HL-60 (cell line): ENCODE results near the gene TCF23.

Experiments
- GABPA ChIP-seq: IDR thresholded peaks from 2 replicates; pipeline ENCODE4 v1.6.1; 2012; ENCODE audit warnings: low read depth
- POLR2AphosphoS5 ChIP-seq: IDR thresholded peaks from 2 replicates; pipeline ENCODE4 v1.6.1; 2012; ENCODE audit warnings: low read depth
- SPI1 ChIP-seq: IDR thresholded peaks from 2 replicates; pipeline ENCODE4 v1.6.1; 2012; ENCODE audit warnings: low read depth, mild to moderate bottlenecking, borderline replicate concordance
- TF ChIP-seq, protein P1 (sequence below): IDR thresholded peaks from one replicate; pipeline ENCODE4 v1.5.1; 2011; ENCODE audit warnings: low read length, control low read depth, inconsistent platforms; ENCODE audit not compliant: insufficient read depth
- TF ChIP-seq, protein P2 (sequence below): IDR thresholded peaks from 2 replicates; pipeline ENCODE4 v1.6.1; 2012; ENCODE audit warnings: low read depth; ENCODE audit not compliant: insufficient replicate concordance

DNA sequence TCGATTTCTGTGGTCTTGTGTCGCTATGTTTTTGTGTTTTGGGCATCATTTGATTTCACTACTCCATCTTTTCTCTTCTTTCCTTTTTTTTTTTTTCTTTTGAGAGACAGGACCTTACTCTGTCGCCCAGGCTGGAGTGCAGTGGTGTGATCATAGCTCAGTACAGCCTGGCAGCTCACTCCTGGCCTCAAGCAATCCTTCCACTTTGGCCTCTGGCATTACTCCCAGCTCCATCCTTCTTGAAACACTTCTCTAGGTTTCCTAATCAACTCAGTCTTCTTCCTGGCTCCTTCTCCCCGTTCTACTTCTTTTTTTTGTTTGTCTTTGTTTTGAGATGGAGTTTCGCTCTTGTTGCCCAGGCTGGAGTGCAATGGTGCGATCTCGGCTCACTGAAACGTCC lies 26.5 kb downstream of the TCF23 start:
- TF ChIP-seq, protein P1, sequence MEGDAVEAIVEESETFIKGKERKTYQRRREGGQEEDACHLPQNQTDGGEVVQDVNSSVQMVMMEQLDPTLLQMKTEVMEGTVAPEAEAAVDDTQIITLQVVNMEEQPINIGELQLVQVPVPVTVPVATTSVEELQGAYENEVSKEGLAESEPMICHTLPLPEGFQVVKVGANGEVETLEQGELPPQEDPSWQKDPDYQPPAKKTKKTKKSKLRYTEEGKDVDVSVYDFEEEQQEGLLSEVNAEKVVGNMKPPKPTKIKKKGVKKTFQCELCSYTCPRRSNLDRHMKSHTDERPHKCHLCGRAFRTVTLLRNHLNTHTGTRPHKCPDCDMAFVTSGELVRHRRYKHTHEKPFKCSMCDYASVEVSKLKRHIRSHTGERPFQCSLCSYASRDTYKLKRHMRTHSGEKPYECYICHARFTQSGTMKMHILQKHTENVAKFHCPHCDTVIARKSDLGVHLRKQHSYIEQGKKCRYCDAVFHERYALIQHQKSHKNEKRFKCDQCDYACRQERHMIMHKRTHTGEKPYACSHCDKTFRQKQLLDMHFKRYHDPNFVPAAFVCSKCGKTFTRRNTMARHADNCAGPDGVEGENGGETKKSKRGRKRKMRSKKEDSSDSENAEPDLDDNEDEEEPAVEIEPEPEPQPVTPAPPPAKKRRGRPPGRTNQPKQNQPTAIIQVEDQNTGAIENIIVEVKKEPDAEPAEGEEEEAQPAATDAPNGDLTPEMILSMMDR, result no peak
- TF ChIP-seq POLR2AphosphoS5, result no peak
- TF ChIP-seq GABPA, result no peak
- TF ChIP-seq, protein P2, sequence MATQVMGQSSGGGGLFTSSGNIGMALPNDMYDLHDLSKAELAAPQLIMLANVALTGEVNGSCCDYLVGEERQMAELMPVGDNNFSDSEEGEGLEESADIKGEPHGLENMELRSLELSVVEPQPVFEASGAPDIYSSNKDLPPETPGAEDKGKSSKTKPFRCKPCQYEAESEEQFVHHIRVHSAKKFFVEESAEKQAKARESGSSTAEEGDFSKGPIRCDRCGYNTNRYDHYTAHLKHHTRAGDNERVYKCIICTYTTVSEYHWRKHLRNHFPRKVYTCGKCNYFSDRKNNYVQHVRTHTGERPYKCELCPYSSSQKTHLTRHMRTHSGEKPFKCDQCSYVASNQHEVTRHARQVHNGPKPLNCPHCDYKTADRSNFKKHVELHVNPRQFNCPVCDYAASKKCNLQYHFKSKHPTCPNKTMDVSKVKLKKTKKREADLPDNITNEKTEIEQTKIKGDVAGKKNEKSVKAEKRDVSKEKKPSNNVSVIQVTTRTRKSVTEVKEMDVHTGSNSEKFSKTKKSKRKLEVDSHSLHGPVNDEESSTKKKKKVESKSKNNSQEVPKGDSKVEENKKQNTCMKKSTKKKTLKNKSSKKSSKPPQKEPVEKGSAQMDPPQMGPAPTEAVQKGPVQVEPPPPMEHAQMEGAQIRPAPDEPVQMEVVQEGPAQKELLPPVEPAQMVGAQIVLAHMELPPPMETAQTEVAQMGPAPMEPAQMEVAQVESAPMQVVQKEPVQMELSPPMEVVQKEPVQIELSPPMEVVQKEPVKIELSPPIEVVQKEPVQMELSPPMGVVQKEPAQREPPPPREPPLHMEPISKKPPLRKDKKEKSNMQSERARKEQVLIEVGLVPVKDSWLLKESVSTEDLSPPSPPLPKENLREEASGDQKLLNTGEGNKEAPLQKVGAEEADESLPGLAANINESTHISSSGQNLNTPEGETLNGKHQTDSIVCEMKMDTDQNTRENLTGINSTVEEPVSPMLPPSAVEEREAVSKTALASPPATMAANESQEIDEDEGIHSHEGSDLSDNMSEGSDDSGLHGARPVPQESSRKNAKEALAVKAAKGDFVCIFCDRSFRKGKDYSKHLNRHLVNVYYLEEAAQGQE, result no peak
- TF ChIP-seq SPI1, result no peak
